HepG2 (cell line): ENCODE data around the gene SLC22A31. TPM values are rescaled to one million over a fixed set of nuclear protein-coding genes. Genes with fewer than 3 reads are reported as not detected.

Experiments
- CBX2 ChIP-seq, 2 experiments: fragments of 200-600 bp in 1 of 2; sonication (generic); formaldehyde crosslinking in 1 of 2; IDR thresholded peaks; 2 replicates each; pipeline versions ENCODE4 v1.7.0 to v1.8.1; 2018 to 2022; ENCODE audit warnings: low read depth in 2 of 2, low read length in 1 of 2, mild to moderate bottlenecking in 1 of 2, missing genetic modification reagents in 1 of 2
- CENPX ChIP-seq: sonication (generic); formaldehyde crosslinking; IDR thresholded peaks from 2 replicates; pipeline ENCODE4 v1.9.0; 2021; ENCODE audit warnings: mild to moderate bottlenecking, missing genetic modification reagents, moderate library complexity
- DMTF1 ChIP-seq: sonication (generic); formaldehyde crosslinking; IDR thresholded peaks from 2 replicates; pipeline ENCODE4 v1.4.0; 2020; ENCODE audit warnings: mild to moderate bottlenecking, missing genetic modification reagents
- FOXP1 ChIP-seq, 2 experiments: fragments of 450-650 bp in 1 of 2; IDR thresholded peaks; 2 replicates each; pipeline ENCODE4 v1.6.1; 2017 to 2018; ENCODE audit warnings: antibody characterized with exemption in 1 of 2
- GFI1 ChIP-seq: sonication (generic); formaldehyde crosslinking; IDR thresholded peaks from 2 replicates; pipeline ENCODE4 v1.5.0; 2020; ENCODE audit warnings: missing genetic modification reagents, mild to moderate bottlenecking, borderline replicate concordance
- GZF1 ChIP-seq: sonication (generic); formaldehyde crosslinking; IDR thresholded peaks from 2 replicates; pipeline ENCODE4 v1.5.1; 2020; ENCODE audit warnings: mild to moderate bottlenecking, missing genetic modification reagents
- HCFC1 ChIP-seq: fragments of 150-350 bp; IDR thresholded peaks from 2 replicates; pipeline ENCODE4 v1.6.1; 2014; ENCODE audit warnings: low read depth, low read length
- HOXD1 ChIP-seq: sonication (generic); formaldehyde crosslinking; IDR thresholded peaks from 2 replicates; pipeline ENCODE4 v1.5.0; 2020; ENCODE audit warnings: missing genetic modification reagents
- MXD3 ChIP-seq: IDR thresholded peaks from 2 replicates; pipeline ENCODE4 v1.6.1; 2016; ENCODE audit warnings: mild to moderate bottlenecking, missing biosample characterization, missing genetic modification reagents
- NR0B2 ChIP-seq: sonication (generic); formaldehyde crosslinking; IDR thresholded peaks from 2 replicates; pipeline ENCODE4 v1.4.0; 2020; ENCODE audit warnings: mild to moderate bottlenecking, missing genetic modification reagents
- NRL ChIP-seq: sonication (generic); formaldehyde crosslinking; IDR thresholded peaks from 2 replicates; pipeline ENCODE4 v1.5.0; 2020; ENCODE audit warnings: missing genetic modification reagents, mild to moderate bottlenecking, moderate library complexity, borderline replicate concordance
- PHF8 ChIP-seq: sonication (generic); formaldehyde crosslinking; IDR thresholded peaks from 2 replicates; pipeline ENCODE4 v1.5.0; 2020; ENCODE audit warnings: missing genetic modification reagents
- POLR2G ChIP-seq: fragments of 200-400 bp; formaldehyde crosslinking; IDR thresholded peaks from 2 replicates; pipeline ENCODE4 v1.6.1; 2018; ENCODE audit warnings: mild to moderate bottlenecking, low read depth, low read length, moderate library complexity
- RAD21 ChIP-seq: fragments of 450-650 bp; formaldehyde crosslinking; IDR thresholded peaks from 2 replicates; pipeline ENCODE4 v1.5.0; 2020; ENCODE audit warnings: mild to moderate bottlenecking
- RBFOX2 ChIP-seq: fragments of 200-400 bp; formaldehyde crosslinking; IDR thresholded peaks from 2 replicates; pipeline ENCODE4 v1.6.1; 2017; ENCODE audit warnings: low read depth, mild to moderate bottlenecking, low read length
- SNRNP70 ChIP-seq: fragments of 200-400 bp; formaldehyde crosslinking; IDR thresholded peaks from 2 replicates; pipeline ENCODE4 v1.6.1; 2017; ENCODE audit warnings: mild to moderate bottlenecking, low read depth, low read length, moderate library complexity
- SUZ12 ChIP-seq: fragments of 150-350 bp; IDR thresholded peaks from 2 replicates; pipeline ENCODE4 v1.6.1; 2014; ENCODE audit warnings: low read depth, low read length
- TEAD3 ChIP-seq: optimal IDR thresholded peaks from 2 replicates; pipeline ENCODE3; 2016; ENCODE audit warnings: borderline replicate concordance
- ZNF329 ChIP-seq: sonication (generic); formaldehyde crosslinking; IDR thresholded peaks from 2 replicates; pipeline ENCODE4 v1.9.0; 2021; ENCODE audit warnings: low read depth, mild to moderate bottlenecking, missing genetic modification reagents
- ZNF383 ChIP-seq: sonication (generic); formaldehyde crosslinking; IDR thresholded peaks from 2 replicates; pipeline ENCODE4 v1.4.0; 2020; ENCODE audit warnings: missing genetic modification reagents, mild to moderate bottlenecking, borderline replicate concordance
- ZNF570 ChIP-seq: sonication (generic); formaldehyde crosslinking; IDR thresholded peaks from 2 replicates; pipeline ENCODE4 v1.4.0; 2020; ENCODE audit warnings: mild to moderate bottlenecking, missing genetic modification reagents, borderline replicate concordance
- ZNF710 ChIP-seq: sonication (generic); formaldehyde crosslinking; IDR thresholded peaks from 2 replicates; pipeline ENCODE4 v1.5.0; 2020; ENCODE audit warnings: mild to moderate bottlenecking, missing genetic modification reagents, borderline replicate concordance
- ZNF850 ChIP-seq: sonication (generic); formaldehyde crosslinking; conservative IDR thresholded peaks from 2 replicates; pipeline ENCODE4 v1.9.0; 2021; ENCODE audit warnings: mild to moderate bottlenecking, missing genetic modification reagents
- polyA plus RNA-seq, 8 experiments: library from polyadenylated mRNA; depleted of rRNA in 3 of 8; stranded (reverse) in 7 of 8; unstranded in 1 of 8; fragments of >200 nt; fragmentation: Illumina TruSeq in 4 of 8; extraction: Trizol in 4 of 8; gene quantifications; 2 replicates each; pipeline versions ENCODE4 v1.2.1 to v1.2.3, GENCODE V29; 2011 to 2016; ENCODE audit warnings: low read depth in 4 of 8, missing spikeins in 1 of 8, mixed read lengths in 1 of 8; ENCODE audit not compliant: insufficient read depth in 1 of 8
- total RNA-seq, 5 experiments: library from RNA; depleted of rRNA; stranded (reverse); fragments of >200 nt; fragmentation: Illumina TruSeq; extraction: Trizol; gene quantifications; 2 replicates each; pipeline ENCODE4 v1.2.3, GENCODE V29; 2016; ENCODE audit warnings: low read depth in 1 of 5

The SLC22A31 gene
- total and polyA plus RNA-seq, 2 of the 13 experiments (the other 11 are each of a cell fraction or from before 2014, with no cell fraction given) = 67.3 to 83.3 TPM

- TF ChIP-seq GZF1 (CRISPR knock-in tag) = no peak; the same call in 1 of the 2 replicates
- peak; percentile 30; the same call in 1 of the 2 replicates for TF ChIP-seq PHF8 (CRISPR knock-in tag)
- no peak for TF ChIP-seq SUZ12
- no peak for TF ChIP-seq SNRNP70
- peak; percentile 39; the same call in 1 of the 2 replicates for TF ChIP-seq ZNF710 (CRISPR knock-in tag)
- TF ChIP-seq NR0B2 (CRISPR knock-in tag) = peak; percentile 57
- no peak for TF ChIP-seq DMTF1
- TF ChIP-seq NRL (CRISPR knock-in tag) = peak; percentile 72; the same call in 1 of the 2 replicates
- TF ChIP-seq GFI1 (CRISPR knock-in tag) = no peak
- no peak for TF ChIP-seq ZNF570 (CRISPR knock-in tag)
- no peak for TF ChIP-seq ZNF329 (CRISPR knock-in tag)
- 0 out of 2 replicates have a peak, but pooled peaks have one; percentile 45 for TF ChIP-seq HOXD1 (CRISPR knock-in tag)
- 0 out of 2 replicates have a peak, but pooled peaks have one; percentile 62 for TF ChIP-seq ZNF383 (CRISPR knock-in tag)
- peak; percentile 91 for TF ChIP-seq MXD3 (CRISPR knock-in tag)
- TF ChIP-seq RAD21 = peak; percentile 49; the same call in 1 of the 2 replicates
- TF ChIP-seq CENPX (CRISPR knock-in tag) = no peak
- no peak for TF ChIP-seq HCFC1
- TF ChIP-seq CBX2 (IDR thresholded peaks at IDR 0.05; ENCODE audit: low read depth, low read length) = no peak; the same call in 1 of the 2 replicates
- TF ChIP-seq CBX2 (CRISPR knock-in tag; IDR thresholded peaks at IDR 0.05; ENCODE audit: low read depth) = peak; percentile 79; the same call in 1 of the 2 replicates
- TF ChIP-seq ZNF850 = no peak
- TF ChIP-seq TEAD3 (CRISPR knock-in tag) = no peak
- TF ChIP-seq RBFOX2 = no peak
- TF ChIP-seq FOXP1 (IDR thresholded peaks at IDR 0.05) = no peak
- peak; percentile 30; the same call in 1 of the 2 replicates for TF ChIP-seq FOXP1 (CRISPR knock-in tag; IDR thresholded peaks at IDR 0.05)
- TF ChIP-seq POLR2G = no peak
Measured at GRCh38 chr16:89159066-89159849, 41.1 kb downstream of the SLC22A31 start (continued).
